WTC11 (cell line): ENCODE data around the gene CDK11B.
"Not testable (repeated sequence)": the region's sequence is repeated elsewhere in the genome, so short reads cannot be mapped to it uniquely, and the experiment has no call there.

Experiments used
- FOXP1 ChIP-seq: sonication (generic); formaldehyde crosslinking; IDR thresholded peaks from 2 replicates; pipeline ENCODE4 v1.8.0; 2022; ENCODE audit warnings: missing genetic modification reagents, mild to moderate bottlenecking, moderate library complexity, borderline replicate concordance
- NFYB ChIP-seq: sonication (generic); formaldehyde crosslinking; conservative IDR thresholded peaks from 2 replicates; pipeline ENCODE4 v1.8.0; 2022; ENCODE audit warnings: low read depth, missing genetic modification reagents
- TP53 ChIP-seq: sonication (generic); formaldehyde crosslinking; IDR thresholded peaks from 2 replicates; pipeline ENCODE4 v1.8.1; 2023; ENCODE audit warnings: mild to moderate bottlenecking, missing genetic modification reagents
- TF ChIP-seq, protein P1 (sequence below): sonication (generic); formaldehyde crosslinking; IDR thresholded peaks from 2 replicates; pipeline ENCODE4 v1.8.1; 2022; ENCODE audit warnings: low read depth, missing genetic modification reagents, borderline replicate concordance
- TF ChIP-seq, protein P2 (sequence below): sonication (generic); formaldehyde crosslinking; conservative IDR thresholded peaks from 2 replicates; pipeline ENCODE4 v1.8.1; 2022; ENCODE audit warnings: mild to moderate bottlenecking, missing genetic modification reagents
- TF ChIP-seq, protein P3 (sequence below): sonication (generic); formaldehyde crosslinking; IDR thresholded peaks from 2 replicates; pipeline ENCODE4 v1.8.0; 2022; ENCODE audit warnings: missing genetic modification reagents

DNA sequence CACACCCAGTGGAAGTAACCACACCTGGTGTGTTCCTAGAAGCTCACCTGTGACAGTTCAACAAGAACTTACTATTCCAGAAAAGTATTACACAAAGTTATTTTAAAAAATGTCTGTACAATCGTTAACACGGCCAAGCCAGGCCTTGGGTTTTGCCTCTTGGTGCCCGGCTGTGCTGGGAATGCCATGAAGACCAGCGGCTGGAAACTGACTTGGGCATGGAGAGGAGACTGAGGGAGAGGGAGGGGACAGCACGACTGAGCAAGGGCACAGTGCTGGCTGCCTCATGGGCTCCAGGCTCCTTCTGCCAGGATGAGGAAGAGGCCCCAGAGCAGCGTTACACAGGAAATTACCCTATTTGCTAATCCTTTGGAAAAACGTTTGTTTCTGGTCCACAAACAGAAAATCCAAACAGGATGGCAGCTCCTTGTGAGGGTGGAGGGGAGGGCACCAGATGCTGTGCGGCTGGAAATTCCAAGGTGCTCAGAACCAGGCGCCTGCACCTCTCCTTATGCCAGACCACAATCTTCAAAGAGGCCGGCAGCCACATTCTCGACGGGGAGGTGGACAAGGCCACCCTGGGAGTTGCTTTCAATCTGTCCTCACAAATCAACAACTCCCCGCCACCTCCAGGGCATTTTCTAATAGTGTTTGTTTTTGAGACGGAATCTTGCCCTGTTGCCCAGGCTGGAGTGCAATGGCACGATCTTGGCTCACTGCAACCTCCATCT lies 4.2 kb upstream of the CDK11B start:
- TF ChIP-seq, protein P1, sequence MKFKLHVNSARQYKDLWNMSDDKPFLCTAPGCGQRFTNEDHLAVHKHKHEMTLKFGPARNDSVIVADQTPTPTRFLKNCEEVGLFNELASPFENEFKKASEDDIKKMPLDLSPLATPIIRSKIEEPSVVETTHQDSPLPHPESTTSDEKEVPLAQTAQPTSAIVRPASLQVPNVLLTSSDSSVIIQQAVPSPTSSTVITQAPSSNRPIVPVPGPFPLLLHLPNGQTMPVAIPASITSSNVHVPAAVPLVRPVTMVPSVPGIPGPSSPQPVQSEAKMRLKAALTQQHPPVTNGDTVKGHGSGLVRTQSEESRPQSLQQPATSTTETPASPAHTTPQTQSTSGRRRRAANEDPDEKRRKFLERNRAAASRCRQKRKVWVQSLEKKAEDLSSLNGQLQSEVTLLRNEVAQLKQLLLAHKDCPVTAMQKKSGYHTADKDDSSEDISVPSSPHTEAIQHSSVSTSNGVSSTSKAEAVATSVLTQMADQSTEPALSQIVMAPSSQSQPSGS = not testable (repeated sequence)
- TF ChIP-seq NFYB, FOXP1, TP53 (CRISPR knock-in tag): not testable (repeated sequence)
- TF ChIP-seq, protein P2, sequence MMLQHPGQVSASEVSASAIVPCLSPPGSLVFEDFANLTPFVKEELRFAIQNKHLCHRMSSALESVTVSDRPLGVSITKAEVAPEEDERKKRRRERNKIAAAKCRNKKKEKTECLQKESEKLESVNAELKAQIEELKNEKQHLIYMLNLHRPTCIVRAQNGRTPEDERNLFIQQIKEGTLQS (CRISPR knock-in tag) = not testable (repeated sequence)
- TF ChIP-seq, protein P3, sequence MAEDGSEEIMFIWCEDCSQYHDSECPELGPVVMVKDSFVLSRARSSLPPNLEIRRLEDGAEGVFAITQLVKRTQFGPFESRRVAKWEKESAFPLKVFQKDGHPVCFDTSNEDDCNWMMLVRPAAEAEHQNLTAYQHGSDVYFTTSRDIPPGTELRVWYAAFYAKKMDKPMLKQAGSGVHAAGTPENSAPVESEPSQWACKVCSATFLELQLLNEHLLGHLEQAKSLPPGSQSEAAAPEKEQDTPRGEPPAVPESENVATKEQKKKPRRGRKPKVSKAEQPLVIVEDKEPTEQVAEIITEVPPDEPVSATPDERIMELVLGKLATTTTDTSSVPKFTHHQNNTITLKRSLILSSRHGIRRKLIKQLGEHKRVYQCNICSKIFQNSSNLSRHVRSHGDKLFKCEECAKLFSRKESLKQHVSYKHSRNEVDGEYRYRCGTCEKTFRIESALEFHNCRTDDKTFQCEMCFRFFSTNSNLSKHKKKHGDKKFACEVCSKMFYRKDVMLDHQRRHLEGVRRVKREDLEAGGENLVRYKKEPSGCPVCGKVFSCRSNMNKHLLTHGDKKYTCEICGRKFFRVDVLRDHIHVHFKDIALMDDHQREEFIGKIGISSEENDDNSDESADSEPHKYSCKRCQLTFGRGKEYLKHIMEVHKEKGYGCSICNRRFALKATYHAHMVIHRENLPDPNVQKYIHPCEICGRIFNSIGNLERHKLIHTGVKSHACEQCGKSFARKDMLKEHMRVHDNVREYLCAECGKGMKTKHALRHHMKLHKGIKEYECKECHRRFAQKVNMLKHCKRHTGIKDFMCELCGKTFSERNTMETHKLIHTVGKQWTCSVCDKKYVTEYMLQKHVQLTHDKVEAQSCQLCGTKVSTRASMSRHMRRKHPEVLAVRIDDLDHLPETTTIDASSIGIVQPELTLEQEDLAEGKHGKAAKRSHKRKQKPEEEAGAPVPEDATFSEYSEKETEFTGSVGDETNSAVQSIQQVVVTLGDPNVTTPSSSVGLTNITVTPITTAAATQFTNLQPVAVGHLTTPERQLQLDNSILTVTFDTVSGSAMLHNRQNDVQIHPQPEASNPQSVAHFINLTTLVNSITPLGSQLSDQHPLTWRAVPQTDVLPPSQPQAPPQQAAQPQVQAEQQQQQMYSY = not testable (repeated sequence)
